Measurements from ENCODE around the gene TRA2B. TPM values are rescaled to one million over a fixed set of nuclear protein-coding genes. Genes with fewer than 3 reads are reported as not detected.

The TRA2B gene
- total RNA-seq, 2 donors from 2014 or later = 164 to 269 TPM

DNA sequence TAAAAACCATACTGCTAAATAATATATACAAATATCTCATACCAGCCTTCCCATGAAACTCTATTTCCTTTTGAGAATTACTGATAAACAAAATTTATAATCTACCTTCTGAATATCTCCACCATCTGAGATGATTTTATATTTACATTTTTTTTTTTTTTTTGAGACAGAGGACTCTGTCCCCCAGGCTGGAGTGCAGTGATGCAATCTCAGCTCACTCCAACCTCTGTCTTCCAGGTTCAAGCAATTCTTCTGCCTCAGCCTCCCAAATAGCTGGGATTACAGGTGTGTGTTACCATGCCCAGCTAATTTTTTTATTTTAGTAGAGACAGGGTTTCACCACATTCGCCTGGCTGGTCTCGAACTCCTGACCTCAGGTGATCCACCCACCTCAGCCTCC lies 70.2 kb downstream of the TRA2B start:
- DNase-seq (ENCODE audit: low spot score in 2 of 2) (no peak), ATAC-seq (no peak)
- Mint-ChIP-seq H3K36me3 (no peaks in the 10 kb centered on the region), H3K27ac (no peak overlapping the region), H3K9me3 (no peaks in the 10 kb centered on the region)

- DNase-seq (ENCODE audit: low spot score in 2 of 2) (no peak), ATAC-seq (no peak)
- Mint-ChIP-seq H3K27ac (no peak overlapping the region), H3K9me3 (no peaks in the 10 kb centered on the region), H3K36me3 (no peaks in the 10 kb centered on the region)
Observed at GRCh38 chr3:185866995-185867394, 70.8 kb downstream of the TRA2B start.

- Mint-ChIP-seq H3K36me3 (no peaks in the 10 kb centered on the region), H3K9me3 (no peaks in the 10 kb centered on the region), H3K27ac (no peak overlapping the region)
- ATAC-seq = no peak
- no peak for DNase-seq (ENCODE audit: low spot score in 2 of 2)
Observed at GRCh38 chr3:185866555-185866954, 71.3 kb downstream of the TRA2B start.

Other genes with a start within 250 kb of the TRA2B start
- 1 to 10 TPM in 1 of 2 donors, under 1 TPM in 1; 0.46 to 2.9 TPM for gene IGF2BP2, start 113.0 kb downstream of the TRA2B start, total RNA-seq
- 1 to 10 TPM; 1.5 to 3.5 TPM for gene ETV5, start 171.1 kb upstream of the TRA2B start, total RNA-seq